GM12865 (cell line): ENCODE measurements around the gene ASTL.

ENCODE experiments used
- DNase-seq: peaks from one replicate; pipeline ENCODE4 v3.0.0; 2010; ENCODE audit warnings: low read depth
- H3K4me3 ChIP-seq: 2 replicates; pipeline ENCODE4 v1.5.1; 2011; ENCODE audit warnings: mild to moderate bottlenecking, low read depth, low read length, control low read depth
- TF ChIP-seq, protein P1 (sequence below): IDR thresholded peaks from 2 replicates; pipeline ENCODE4 v1.5.1; 2011; ENCODE audit warnings: low read length, control low read depth, low read depth, inconsistent platforms; ENCODE audit not compliant: insufficient read depth; ENCODE audit errors: missing control alignments

Gene ASTL

GRCh38 chr2:96082211-96083063 lies 55.9 kb downstream of the ASTL start:
- TF ChIP-seq, protein P1, sequence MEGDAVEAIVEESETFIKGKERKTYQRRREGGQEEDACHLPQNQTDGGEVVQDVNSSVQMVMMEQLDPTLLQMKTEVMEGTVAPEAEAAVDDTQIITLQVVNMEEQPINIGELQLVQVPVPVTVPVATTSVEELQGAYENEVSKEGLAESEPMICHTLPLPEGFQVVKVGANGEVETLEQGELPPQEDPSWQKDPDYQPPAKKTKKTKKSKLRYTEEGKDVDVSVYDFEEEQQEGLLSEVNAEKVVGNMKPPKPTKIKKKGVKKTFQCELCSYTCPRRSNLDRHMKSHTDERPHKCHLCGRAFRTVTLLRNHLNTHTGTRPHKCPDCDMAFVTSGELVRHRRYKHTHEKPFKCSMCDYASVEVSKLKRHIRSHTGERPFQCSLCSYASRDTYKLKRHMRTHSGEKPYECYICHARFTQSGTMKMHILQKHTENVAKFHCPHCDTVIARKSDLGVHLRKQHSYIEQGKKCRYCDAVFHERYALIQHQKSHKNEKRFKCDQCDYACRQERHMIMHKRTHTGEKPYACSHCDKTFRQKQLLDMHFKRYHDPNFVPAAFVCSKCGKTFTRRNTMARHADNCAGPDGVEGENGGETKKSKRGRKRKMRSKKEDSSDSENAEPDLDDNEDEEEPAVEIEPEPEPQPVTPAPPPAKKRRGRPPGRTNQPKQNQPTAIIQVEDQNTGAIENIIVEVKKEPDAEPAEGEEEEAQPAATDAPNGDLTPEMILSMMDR = no peak
- DNase-seq = no peak
- H3K4me3 ChIP-seq = no peak overlapping the region

DNA sequence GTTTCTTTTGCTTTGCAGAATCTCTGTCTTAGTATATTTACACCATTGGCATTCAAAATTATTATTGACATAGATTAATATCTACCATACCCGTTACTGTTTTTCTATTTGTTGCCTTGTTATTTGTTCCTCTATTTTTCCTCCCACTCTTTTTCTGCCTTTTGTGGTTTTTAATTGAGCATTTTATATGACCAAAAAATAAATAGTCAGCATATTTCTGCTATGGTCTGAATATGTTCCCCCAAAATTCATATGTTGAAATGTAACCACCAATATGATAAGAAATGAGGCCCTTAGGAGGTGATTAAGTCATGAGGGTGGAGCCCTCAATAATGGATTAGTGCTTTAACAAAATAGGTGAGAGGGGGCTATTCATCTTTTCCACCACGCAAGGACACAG lies 57.3 kb downstream of the ASTL start:
- H3K4me3 ChIP-seq = no peak overlapping the region
- TF ChIP-seq, protein P1 = no peak
- DNase-seq = no peak

DNA sequence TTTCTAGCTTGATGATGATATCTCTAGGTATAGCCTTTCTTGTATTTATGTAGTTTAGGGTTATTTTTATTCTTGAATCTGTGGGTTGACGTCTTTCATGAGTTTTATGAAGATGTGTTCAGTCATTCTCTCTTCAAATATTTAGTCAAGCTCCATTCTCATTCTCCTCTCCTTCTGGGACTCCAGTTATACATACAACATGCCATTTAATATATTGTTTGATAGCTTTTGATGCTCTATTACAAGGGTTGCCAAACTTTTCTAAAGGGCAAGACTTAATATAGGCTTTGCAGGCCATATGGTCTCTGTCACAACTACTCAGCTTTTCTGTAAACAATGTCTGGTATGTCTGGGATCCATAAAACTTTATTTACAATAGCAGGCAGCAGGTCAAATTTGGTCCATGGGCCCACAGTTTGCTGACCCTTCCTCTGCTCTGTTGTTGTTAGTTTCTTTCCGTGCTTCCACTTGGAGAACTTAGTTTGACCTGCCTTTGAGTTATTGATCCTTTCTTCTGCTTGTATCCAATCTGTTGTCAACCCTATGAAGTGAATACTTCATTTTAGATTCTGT lies 63.0 kb downstream of the ASTL start:
- no peak overlapping the region for H3K4me3 ChIP-seq
- DNase-seq = no peak
- TF ChIP-seq, protein P1 = no peak

DNA sequence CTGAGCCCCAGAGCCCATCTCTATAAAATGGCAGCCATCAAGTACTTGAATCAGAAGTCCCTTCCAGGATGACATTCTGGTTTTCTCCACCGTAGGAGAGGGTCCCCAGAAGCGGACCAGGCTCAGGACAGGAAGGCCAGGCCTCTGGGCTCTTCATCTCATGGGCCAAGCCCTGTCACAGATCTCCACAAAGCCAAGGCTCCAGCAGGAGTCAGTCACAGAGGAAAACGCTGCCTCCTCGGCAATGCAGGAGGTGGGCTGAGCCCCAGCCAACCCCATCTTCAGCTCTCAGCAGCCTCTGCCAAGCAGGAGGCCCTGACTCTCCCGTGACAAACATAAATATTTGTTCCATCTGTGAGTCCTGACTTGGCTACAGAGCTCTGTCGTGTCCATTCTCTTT lies 64.1 kb downstream of the ASTL start:
- H3K4me3 ChIP-seq = no peak overlapping the region
- DNase-seq = no peak
- TF ChIP-seq, protein P1 = no peak

DNA sequence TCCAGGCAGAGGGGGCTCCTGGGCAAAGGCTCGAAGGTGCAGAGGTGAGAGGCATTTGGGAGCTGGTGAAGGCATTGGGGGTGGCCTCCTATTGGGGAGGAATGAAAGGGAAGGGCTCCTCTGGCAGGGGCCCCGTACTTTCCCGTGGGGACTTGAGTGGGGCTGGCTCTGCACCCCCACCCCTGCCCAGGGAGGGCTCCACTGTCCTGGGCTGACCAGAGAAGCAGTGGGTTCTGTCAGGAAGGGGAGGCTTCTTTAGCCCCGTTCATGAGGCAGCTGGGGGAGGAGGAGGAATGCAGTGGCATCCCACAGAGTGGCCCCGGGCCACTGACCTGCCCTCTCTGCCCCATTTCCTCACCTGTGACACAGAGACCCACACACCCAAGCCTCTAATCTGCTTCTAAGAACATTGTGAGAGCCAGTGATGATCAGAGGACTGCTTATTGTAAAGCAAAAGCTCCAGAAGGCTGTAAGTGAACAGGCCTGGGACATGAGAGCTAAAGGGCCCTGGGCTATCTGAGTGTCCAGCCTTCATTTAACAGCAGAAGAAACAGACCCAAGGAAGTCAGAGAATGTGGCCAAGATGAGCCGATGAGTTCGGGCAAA lies 65.0 kb downstream of the ASTL start:
- H3K4me3 ChIP-seq = no peak overlapping the region
- DNase-seq = no peak
- TF ChIP-seq, protein P1 = no peak
